BJ (cell line): ENCODE measurements around the gene HSD17B14. TPM values are rescaled to one million over a fixed set of nuclear protein-coding genes. Genes with fewer than 3 reads are reported as not detected.

Experiments
- CTCF ChIA-PET: fragments of 350-600 bp; formaldehyde crosslinking; extraction: SDS; loops from one replicate; lab custom pipeline; 2021; ENCODE audit warnings: antibody characterized with exemption, inconsistent platforms; lab: Yijun Ruan, JAX
- POLR2A ChIA-PET: fragments of 300-600 bp; sonication (Branson Sonifier 250); formaldehyde crosslinking; extraction: SDS; loops from one replicate; lab custom pipeline; 2021; ENCODE audit warnings: antibody characterized with exemption; lab: Charles Lee
- DNase-seq: peaks from one replicate; pipeline ENCODE4 v3.0.0-alpha.2; 2011; ENCODE audit warnings: low read depth
- H3K27me3 ChIP-seq: 2 replicates; pipeline ENCODE4 v1.6.0; 2011; ENCODE audit warnings: low read length; ENCODE audit not compliant: control insufficient read depth, insufficient read depth
- H3K36me3 ChIP-seq: 2 replicates; pipeline ENCODE4 v1.5.1; 2011; ENCODE audit warnings: low read length; ENCODE audit not compliant: control insufficient read depth, insufficient read depth
- H3K4me3 ChIP-seq: 2 replicates; pipeline ENCODE4 v1.5.1; 2011; ENCODE audit warnings: low read depth, mild to moderate bottlenecking, control low read depth, low read length
- polyA plus RNA-seq: library from polyadenylated mRNA; depleted of rRNA; stranded (reverse); fragments of >200 nt; gene quantifications from 2 replicates; pipeline ENCODE4 v1.2.3, GENCODE V29; 2011
- TF ChIP-seq, protein P1 (sequence below): IDR thresholded peaks from 2 replicates; pipeline ENCODE4 v1.5.1; 2011; ENCODE audit warnings: low read depth, mild to moderate bottlenecking, control low read depth, inconsistent platforms, low read length, moderate library complexity; ENCODE audit not compliant: insufficient read depth

HSD17B14 gene
- polyA plus RNA-seq, 1 experiment, result 7.6 TPM

- POLR2A ChIA-PET, result no interaction called here
These were observed 51.8 kb downstream of the HSD17B14 start for GRCh38 chr19:48784527-48784926.

GRCh38 chr19:48780631-48781391 is 55.5 kb downstream of the HSD17B14 start:
- H3K36me3 ChIP-seq, result no peaks in the 10 kb centered on the region
- DNase-seq, result no peak
- no peaks in the 10 kb centered on the region for H3K27me3 ChIP-seq
- TF ChIP-seq, protein P1, sequence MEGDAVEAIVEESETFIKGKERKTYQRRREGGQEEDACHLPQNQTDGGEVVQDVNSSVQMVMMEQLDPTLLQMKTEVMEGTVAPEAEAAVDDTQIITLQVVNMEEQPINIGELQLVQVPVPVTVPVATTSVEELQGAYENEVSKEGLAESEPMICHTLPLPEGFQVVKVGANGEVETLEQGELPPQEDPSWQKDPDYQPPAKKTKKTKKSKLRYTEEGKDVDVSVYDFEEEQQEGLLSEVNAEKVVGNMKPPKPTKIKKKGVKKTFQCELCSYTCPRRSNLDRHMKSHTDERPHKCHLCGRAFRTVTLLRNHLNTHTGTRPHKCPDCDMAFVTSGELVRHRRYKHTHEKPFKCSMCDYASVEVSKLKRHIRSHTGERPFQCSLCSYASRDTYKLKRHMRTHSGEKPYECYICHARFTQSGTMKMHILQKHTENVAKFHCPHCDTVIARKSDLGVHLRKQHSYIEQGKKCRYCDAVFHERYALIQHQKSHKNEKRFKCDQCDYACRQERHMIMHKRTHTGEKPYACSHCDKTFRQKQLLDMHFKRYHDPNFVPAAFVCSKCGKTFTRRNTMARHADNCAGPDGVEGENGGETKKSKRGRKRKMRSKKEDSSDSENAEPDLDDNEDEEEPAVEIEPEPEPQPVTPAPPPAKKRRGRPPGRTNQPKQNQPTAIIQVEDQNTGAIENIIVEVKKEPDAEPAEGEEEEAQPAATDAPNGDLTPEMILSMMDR, result no peak
- CTCF ChIA-PET, result interaction anchor here (1.0 to 1.7 kb wide), 4 partner anchors 24 to 237 kb away, joined by 3 to 4 read pairs (median 4); partner anchors contain the start of gene HSD17B14
- POLR2A ChIA-PET, result no interaction called here
- no peak overlapping the region for H3K4me3 ChIP-seq

More at GRCh38 chr19:48784527-48784926, 51.8 kb downstream of the HSD17B14 start:
- no peak for DNase-seq
- TF ChIP-seq, protein P1, result no peak
- CTCF ChIA-PET, result interaction anchor here (1.6 to 5.2 kb wide), 5 partner anchors 10 to 60 kb away, joined by 5 to 36 read pairs (median 9); partner anchors contain the start of gene HSD17B14
- H3K27me3 ChIP-seq, result no peaks in the 10 kb centered on the region
- H3K4me3 ChIP-seq, result no peak overlapping the region
- H3K36me3 ChIP-seq, result no peaks in the 10 kb centered on the region

GRCh38 chr19:48779636-48780035 is 56.7 kb downstream of the HSD17B14 start:
- ChIA-PET CTCF (interaction anchor here (1.1 to 1.9 kb wide), 4 partner anchors 16 to 134 kb away, joined by 3 to 8 read pairs (median 4); partner anchors contain the start of genes CA11 and HSD17B14), POLR2A (no interaction called here)
- no peak for DNase-seq
- Histone ChIP-seq H3K36me3 (no peaks in the 10 kb centered on the region), H3K4me3 (no peak overlapping the region), H3K27me3 (no peaks in the 10 kb centered on the region)
- TF ChIP-seq, protein P1, result no peak

DNA sequence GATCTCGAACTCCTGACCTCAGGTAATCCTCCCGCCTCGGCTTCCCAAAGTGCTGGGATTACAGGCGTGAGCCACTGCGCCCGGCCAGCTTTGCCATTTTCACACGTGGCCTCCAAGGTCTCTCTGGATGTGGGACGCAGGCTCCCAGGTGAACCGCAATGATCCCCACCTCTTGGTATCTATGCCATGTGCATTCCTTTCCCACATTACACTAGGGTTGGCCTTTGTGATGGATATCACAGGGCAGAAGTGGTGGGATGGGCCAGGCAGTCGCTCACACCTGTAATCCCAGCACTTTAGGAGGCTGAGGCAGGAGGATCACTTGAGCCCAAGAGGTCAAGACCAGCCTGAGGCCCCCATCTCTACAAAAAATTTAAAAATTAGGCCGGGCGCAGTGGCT is 58.6 kb downstream of the HSD17B14 start:
- DNase-seq, result no peak
- ChIA-PET POLR2A (no interaction called here), CTCF (interaction anchor here (0.7 to 1.9 kb wide), 2 partner anchors 18 to 68 kb away, joined by 3 to 8 read pairs; no protein-coding TSS in a partner anchor)
- TF ChIP-seq, protein P1, result no peak
- Histone ChIP-seq H3K4me3 (no peak overlapping the region), H3K27me3 (no peaks in the 10 kb centered on the region), H3K36me3 (no peaks in the 10 kb centered on the region)

DNA sequence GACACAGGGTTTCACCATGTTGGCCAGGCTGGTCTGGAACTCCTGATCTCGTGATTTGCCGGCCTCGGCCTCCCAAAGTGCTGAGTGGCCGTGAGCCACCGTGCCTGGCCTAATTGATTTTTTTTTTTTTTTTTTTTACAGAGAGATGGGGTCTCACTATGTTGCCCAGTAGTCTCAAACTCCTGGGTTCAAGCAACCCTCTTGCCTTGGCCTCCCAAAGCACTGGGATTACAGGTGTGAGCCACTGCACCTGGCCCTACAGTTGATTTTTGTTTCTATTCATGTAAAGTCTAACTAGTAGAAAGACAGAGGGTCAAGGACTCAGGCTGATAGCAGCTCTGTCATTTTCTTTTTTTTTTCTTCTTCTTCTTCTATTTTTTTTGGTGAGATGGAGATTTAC is 59.2 kb downstream of the HSD17B14 start:
- Histone ChIP-seq H3K27me3 (no peaks in the 10 kb centered on the region), H3K4me3 (no peak overlapping the region), H3K36me3 (no peaks in the 10 kb centered on the region)
- ChIA-PET CTCF (no interaction called here), POLR2A (no interaction called here)
- DNase-seq, result no peak
- TF ChIP-seq, protein P1, result no peak
